Measurements from ENCODE around the gene SLC30A7.

- TF ChIP-seq CTCF (IDR thresholded peaks at IDR 0.05): no peak
- no peak for TF ChIP-seq POLR2A (IDR thresholded peaks at IDR 0.05)
Measured at GRCh38 chr1:101026430-101026788, 130.5 kb downstream of the SLC30A7 start.

Measured in lower leg skin (tissue), 3 donors.